HG03460 (cell line): ENCODE results near the gene RCSD1.

Experiments
- ATAC-seq: cut with Tn5 transposase; IDR thresholded peaks from one replicate; pipeline ENCODE4 v1.9.1; 2021; ENCODE audit not compliant: unreplicated experiment

Gene RCSD1

GRCh38 chr1:167683226-167683625 lies 53.2 kb downstream of the RCSD1 start:
- ATAC-seq: no peak

GRCh38 chr1:167683641-167684502 lies 53.8 kb downstream of the RCSD1 start:
- ATAC-seq: no peak

- ATAC-seq: no peak
Measured at GRCh38 chr1:167685844-167686243, 55.8 kb downstream of the RCSD1 start.

GRCh38 chr1:167687919-167688519 lies 58.0 kb downstream of the RCSD1 start:
- ATAC-seq: no peak

DNA sequence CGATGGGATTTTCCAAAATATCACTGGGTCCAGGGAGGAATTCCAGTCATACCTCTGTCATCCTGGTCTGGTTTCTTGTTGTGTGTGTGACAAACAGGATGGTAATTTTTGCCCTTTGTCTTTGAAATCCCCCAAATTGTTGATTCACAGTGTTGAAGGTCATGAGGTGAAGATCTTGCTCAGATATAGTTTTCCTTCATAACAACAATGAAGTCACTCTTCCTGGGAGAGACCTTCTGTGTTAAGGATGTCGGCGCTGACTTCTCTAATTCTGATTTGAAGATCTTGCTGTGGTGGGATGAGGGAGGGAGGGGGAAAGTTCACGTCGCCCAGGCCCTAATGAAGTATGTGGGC lies 59.5 kb downstream of the RCSD1 start:
- no peak for ATAC-seq

GRCh38 chr1:167690053-167690452 lies 60.0 kb downstream of the RCSD1 start:
- ATAC-seq: no peak

- ATAC-seq: no peak
Measured at GRCh38 chr1:167693425-167694045, 63.5 kb downstream of the RCSD1 start.

- ATAC-seq: no peak
Measured at GRCh38 chr1:167694691-167695090, 64.7 kb downstream of the RCSD1 start.

DNA sequence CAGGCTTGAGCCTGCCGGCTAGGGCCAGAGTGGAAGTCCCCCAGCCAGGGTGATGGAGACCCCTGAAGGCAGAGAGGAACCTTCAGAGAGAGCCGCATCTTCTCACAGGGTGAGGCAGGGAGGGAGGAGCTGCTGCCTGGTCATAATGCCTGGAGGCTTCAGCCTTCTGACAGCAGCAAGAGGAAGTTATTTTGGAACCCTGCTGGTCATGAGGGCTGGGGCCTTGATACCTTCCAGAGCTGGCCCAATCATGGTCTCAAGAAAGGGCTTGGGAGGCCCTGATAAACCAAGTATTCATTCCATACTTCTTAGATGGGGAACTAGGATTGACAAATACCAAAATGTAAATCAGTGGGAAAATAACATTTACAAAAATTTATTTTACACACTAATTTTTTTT lies 65.1 kb downstream of the RCSD1 start:
- ATAC-seq: no peak

GRCh38 chr1:167695756-167696561 lies 65.9 kb downstream of the RCSD1 start:
- ATAC-seq: no peak

DNA sequence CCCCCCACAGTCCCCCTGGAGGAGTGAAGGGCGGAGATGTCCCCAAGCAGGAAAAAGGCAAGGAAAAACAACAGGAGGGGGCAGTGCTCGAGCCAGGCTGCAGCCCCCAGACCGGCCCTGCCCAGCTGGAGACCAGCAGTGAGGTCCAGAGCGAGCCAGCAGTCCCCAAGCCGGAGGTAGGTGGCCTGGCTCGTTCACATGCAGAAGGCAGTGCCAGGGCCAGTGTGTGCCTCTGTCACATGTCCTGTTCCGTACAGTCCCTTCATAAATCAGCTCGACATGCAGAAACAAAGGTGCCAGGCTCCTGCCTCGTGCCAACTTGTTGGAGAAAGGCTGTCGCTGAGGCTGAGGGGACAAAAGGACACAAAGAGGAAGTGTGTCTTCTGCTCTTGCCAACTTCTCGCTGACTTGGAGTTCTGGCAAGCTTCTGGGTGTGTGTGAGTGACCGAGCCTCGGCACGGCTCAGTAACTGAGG lies 67.7 kb downstream of the RCSD1 start:
- ATAC-seq: no peak

DNA sequence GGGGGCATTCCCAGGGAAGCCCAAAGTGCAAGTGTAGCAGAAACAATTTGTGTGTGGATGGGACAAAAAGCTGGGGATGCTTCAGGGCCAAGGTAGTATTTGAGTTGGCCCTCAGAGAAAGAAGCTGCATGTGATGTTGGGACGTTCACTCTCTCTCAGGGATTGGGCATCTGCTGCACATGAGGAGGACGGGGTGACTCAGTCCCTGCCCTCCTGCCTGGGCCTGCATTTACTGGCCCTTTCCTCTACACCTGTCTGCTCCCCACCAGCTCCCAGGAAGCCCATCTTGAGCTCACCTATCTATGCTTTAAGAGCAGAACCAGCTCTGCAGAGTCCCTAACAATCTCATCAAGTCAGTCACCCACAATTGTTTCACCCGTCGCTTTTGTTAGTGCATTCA lies 68.3 kb downstream of the RCSD1 start:
- ATAC-seq: no peak

GRCh38 chr1:167701510-167701909 lies 71.5 kb downstream of the RCSD1 start:
- ATAC-seq: no peak

- no peak for ATAC-seq
Measured at GRCh38 chr1:167703557-167703956, 73.5 kb downstream of the RCSD1 start.

DNA sequence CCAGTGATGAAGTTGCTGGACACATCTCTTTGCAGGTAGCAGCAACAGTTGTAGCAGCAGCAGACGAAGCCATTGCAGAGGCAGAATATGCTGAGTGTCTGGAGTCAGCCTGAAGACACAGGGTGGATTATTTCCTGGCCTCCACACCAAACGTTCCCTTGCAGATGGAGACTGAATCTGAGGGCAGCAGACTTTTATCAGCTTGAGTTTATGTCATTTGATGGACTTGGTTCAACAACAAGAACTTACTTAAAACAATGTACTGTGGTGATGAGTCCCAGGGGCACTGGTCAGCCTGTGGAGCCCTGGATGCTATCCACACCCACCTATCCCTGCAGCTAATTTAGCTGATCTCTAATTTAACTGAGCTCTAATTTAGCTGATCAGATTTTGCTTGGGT lies 74.7 kb downstream of the RCSD1 start:
- no peak for ATAC-seq

- ATAC-seq: no peak
Measured at GRCh38 chr1:167705250-167705649, 75.2 kb downstream of the RCSD1 start.

DNA sequence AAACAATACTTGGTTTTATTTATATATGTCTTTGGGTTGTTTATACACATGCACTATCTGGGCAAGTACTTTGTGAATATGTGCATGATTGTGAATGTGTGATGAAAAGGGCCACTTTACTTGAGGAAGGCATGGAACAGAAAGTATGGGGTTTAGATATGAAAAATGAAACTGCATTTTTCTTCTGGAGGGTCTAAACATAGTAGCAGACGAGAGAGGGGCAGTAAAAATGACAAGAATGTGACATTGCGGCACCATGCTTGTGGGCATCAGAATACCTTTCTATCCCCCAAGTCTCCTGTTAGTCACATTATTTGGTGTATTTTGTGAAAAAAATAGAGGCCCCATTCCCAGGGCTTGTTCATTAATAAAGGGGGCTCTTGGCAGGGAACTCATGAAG lies 76.3 kb downstream of the RCSD1 start:
- ATAC-seq: no peak

- ATAC-seq: peak; percentile 48
Measured at GRCh38 chr1:167706931-167707877, 77.2 kb downstream of the RCSD1 start.

GRCh38 chr1:167707942-167708341 lies 77.9 kb downstream of the RCSD1 start:
- no peak for ATAC-seq

DNA sequence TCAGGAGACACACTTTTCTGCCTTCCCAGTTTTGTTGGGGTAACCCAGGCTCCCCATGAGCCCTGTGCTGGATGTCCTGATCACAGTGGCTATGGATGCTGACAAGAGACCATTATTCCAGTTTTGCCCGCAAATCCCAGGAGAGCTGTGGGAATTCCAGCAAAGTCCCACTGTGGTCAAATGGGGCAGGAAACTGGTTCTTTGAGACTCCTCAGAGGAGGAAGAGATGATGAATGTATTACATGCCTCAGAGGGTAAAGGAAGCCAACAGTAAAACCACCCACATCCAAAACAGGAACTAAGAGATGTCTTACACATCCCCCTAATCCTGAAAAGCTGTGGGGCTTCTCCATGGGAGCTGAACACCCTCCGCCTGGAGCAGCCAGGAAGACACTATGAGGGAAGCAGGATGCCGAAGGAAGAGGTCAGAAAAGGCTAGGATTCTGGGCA lies 78.9 kb downstream of the RCSD1 start:
- peak; percentile 44 for ATAC-seq
